Omental fat pad (tissue), 4 donors: ENCODE results near the gene MEGF10. TPM values are rescaled to one million over a fixed set of nuclear protein-coding genes. Genes with fewer than 3 reads are reported as not detected.

Experiments used
- ATAC-seq: fragments of 150-250 bp; one replicate; pipeline ENCODE4 v1.9.1; 2016; ENCODE audit warnings: mild to moderate bottlenecking, moderate library complexity; ENCODE audit not compliant: low FRiP score
- DNase-seq: peaks from one replicate; pipeline ENCODE4 v3.0.0-alpha.2; 2019; ENCODE audit warnings: low spot score
- total RNA-seq, 4 donors: library from RNA; depleted of rRNA; stranded (reverse); fragments of >200 nt; gene quantifications; one replicate each; pipeline ENCODE4 v1.1.0, GENCODE V29; 2016
- TF ChIP-seq, protein P1 (sequence below), 3 donors: fragments of 450-650 bp; IDR thresholded peaks; one replicate each; pipeline ENCODE4 v1.5.1; 2016 to 2017; ENCODE audit warnings: antibody characterized with exemption in 3 of 3, mild to moderate bottlenecking in 3 of 3, moderate library complexity in 2 of 3

MEGF10 gene
- total RNA-seq, 4 donors from 2014 or later, result 0.13 to 0.74 (median 0.42) TPM

DNA sequence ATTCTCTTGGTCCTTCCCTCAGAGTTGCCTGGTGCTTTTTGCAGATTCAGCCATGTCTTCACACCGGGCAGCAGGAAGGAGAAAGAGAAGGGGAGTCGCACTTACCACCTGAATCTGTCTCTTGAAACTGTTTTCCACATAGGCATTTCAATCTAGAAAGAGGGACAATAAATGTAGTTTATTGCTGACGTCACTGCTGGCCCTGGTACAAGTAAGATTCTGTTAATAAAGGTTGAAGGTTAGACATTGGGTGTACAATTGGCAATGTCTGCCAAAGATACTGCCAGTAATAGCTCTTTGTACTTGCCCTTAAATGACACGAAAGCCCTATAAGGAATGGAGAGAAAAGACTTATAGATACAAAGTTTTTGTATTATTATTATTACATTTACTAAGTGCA, 72.8 kb downstream of the MEGF10 start:
- ATAC-seq (no peak), DNase-seq (no peak)
- TF ChIP-seq, protein P1, sequence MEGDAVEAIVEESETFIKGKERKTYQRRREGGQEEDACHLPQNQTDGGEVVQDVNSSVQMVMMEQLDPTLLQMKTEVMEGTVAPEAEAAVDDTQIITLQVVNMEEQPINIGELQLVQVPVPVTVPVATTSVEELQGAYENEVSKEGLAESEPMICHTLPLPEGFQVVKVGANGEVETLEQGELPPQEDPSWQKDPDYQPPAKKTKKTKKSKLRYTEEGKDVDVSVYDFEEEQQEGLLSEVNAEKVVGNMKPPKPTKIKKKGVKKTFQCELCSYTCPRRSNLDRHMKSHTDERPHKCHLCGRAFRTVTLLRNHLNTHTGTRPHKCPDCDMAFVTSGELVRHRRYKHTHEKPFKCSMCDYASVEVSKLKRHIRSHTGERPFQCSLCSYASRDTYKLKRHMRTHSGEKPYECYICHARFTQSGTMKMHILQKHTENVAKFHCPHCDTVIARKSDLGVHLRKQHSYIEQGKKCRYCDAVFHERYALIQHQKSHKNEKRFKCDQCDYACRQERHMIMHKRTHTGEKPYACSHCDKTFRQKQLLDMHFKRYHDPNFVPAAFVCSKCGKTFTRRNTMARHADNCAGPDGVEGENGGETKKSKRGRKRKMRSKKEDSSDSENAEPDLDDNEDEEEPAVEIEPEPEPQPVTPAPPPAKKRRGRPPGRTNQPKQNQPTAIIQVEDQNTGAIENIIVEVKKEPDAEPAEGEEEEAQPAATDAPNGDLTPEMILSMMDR (IDR thresholded peaks at IDR 0.05), result no peak

GRCh38 chr5:127367029-127367428, 76.4 kb downstream of the MEGF10 start:
- TF ChIP-seq, protein P1 (IDR thresholded peaks at IDR 0.05), result no peak
- ATAC-seq (no peak), DNase-seq (no peak)

DNA sequence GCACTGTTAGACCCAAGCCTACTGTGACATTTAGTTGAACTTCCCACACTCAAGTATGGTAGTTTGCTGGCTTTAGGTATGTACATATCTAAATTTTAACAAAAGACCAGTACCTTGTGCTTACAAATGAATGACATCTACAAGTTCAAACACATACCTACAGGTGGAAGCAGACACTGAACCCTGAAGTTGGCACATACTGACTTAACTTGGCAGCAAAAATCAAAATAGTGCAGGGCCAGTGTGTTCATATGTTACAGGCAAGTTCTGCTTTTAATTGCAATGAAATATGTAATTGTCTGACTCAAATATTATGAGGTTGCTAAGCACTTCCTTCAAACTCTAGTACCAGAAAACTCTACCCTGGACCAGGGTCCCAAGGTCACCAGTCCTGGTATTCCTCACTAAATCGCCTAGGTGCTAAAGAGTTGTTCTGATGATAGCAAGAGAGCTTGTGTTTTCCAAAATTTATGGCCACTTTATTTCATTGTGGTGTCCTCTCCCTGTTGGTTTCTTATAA, 77.4 kb downstream of the MEGF10 start:
- TF ChIP-seq, protein P1 (IDR thresholded peaks at IDR 0.05), result no peak
- DNase-seq (no peak), ATAC-seq (no peak)

- DNase-seq (no peak), ATAC-seq (no peak)
- TF ChIP-seq, protein P1 (IDR thresholded peaks at IDR 0.05), result no peak
Measured at GRCh38 chr5:127369796-127370195, 79.2 kb downstream of the MEGF10 start.

DNA sequence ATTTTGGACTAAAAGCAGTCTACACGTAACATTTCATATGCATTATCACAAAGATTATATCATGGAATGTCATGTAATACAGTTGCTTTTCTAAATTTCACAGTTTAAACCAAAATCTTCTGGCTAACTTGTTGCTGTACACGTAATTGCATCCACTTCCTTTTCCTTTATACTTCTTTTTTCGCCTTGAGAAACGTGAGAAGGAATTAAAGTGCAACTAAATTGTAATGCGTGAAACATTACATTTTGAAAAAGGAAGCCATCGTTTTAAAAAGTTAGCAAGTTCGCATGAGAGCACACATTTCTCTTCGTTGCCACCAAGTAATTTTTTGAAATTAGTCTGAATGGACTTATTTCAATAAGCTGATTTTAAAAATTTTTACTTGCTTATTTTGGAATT, 80.0 kb downstream of the MEGF10 start:
- ATAC-seq (no peak), DNase-seq (no peak)
- TF ChIP-seq, protein P1 (IDR thresholded peaks at IDR 0.05), result no peak

DNA sequence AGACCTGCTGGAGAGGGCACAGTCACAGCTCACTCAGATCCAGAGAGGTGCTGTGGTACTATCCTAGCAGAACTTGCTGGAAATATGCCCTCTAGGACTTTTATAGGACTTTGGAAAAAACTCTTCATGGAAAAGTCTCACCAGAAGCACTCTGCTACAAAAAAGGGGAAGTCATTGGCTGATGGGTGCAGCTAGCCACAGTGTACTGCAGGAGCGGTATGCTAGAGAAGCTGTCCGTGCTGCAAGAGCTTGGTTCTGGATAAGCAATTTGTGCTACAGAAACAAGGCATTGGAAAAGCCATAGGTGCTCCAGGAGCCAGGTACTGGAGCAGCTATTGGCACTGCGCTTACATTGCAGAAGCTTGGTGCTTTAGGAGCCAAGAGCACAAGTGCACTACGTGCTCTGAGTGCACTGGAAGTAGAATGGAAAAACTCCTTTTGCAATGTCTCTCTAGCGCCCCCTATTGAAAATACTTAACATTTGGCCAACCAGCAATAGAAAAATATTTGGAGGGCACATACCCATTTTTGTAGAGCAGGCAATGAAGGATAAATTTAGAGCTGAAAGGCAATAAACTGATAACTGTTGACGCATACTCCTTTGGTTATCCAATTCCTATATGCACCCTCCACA, 83.4 kb downstream of the MEGF10 start:
- TF ChIP-seq, protein P1 (IDR thresholded peaks at IDR 0.05), result no peak
- DNase-seq (no peak), ATAC-seq (no peak)

DNA sequence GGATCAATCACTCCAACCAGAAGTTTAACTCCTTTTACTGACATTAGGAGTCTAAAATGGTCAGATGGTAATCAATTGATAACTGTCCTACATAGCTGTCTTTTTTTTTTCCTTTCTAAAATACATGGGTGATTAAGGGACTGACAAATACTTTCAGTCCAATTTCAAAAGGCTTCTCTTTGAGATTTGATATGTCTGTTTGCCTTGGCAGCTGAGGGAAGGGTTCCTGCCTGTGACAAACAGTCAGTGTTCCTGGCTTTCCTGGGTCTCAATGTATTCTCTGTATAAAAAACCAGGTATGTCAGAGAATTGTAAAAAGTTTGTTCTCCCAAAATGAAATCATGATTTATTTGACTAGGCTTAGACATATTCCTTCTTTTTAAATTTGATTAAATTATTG, 84.5 kb downstream of the MEGF10 start:
- ATAC-seq (no peak), DNase-seq (no peak)
- TF ChIP-seq, protein P1 (IDR thresholded peaks at IDR 0.05), result no peak
